HG02763 (cell line): ENCODE measurements around the gene SLC44A3.

Source experiments
- ATAC-seq: cut with Tn5 transposase; IDR thresholded peaks from one replicate; pipeline ENCODE4 v1.9.1; 2021; ENCODE audit warnings: mild to moderate bottlenecking, moderate library complexity; ENCODE audit not compliant: unreplicated experiment

The SLC44A3 gene

DNA sequence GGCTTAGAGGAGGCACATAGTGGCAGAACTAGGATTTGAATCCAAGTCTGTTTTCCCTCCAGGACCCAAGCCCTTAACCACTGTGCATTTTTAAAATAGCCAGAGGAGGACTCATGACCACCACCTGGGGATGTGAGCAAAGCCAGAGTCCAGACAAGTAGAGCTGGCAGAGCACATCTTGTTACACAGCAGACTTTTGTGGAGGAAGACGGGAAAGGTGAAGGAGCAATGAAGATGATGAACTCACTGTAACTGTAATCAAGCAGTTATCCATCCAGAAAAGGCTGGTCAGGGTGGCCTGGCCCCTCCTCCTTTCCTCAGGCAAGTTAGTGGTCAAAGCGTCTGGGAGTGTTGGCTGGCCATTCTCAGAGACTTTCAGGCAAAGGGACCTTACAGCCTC is 50.9 kb downstream of the SLC44A3 start:
- no peak for ATAC-seq

- ATAC-seq, result no peak
Observed at GRCh38 chr1:94872771-94873495, 52.8 kb downstream of the SLC44A3 start.

DNA sequence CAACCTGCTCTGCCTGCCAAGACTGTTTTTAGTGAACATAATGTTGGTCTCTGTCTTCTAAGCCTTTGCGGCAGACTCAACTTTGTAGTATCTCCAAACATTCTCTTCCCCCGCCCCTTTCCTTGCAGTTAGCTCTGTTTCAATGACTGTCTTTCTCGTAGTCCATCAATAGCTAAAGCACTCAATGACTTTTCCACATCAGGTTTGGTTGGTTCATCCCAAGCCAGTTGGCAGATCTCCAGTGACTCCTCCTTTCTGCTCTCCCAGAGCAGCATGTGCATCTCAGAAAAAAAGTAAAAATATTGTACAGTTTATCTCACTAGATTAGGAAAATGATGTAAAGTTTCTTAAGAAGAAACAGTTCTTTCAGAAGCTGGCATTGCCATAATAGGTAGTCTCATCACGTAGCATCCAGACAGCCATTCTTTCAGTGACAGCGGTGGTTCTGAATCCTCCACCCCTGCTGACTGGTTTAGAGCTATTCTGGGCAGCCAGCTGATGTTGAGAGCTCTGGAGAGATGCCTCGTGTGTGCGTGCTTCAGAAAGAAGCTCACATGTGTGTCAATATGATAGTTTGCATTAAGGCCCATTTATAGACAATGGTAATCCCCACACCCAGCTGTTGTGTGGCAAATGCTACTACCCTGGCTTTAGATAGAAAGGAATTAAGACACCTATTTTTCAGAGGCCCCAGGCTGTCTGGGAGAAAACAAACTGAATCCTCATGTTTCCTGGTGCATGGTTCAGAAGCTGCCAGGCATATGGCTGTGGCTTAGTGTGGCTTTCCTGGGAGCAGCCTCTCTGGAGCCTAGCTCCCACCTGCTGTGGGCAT is 53.6 kb downstream of the SLC44A3 start:
- ATAC-seq, result no peak

GRCh38 chr1:94874423-94874822 is 54.3 kb downstream of the SLC44A3 start:
- ATAC-seq, result no peak

GRCh38 chr1:94875794-94876193 is 55.6 kb downstream of the SLC44A3 start:
- ATAC-seq, result no peak

- no peak for ATAC-seq
Observed at GRCh38 chr1:94876362-94876761, 56.2 kb downstream of the SLC44A3 start.

GRCh38 chr1:94878329-94878728 is 58.2 kb downstream of the SLC44A3 start:
- no peak for ATAC-seq

GRCh38 chr1:94883691-94884090 is 63.5 kb downstream of the SLC44A3 start:
- ATAC-seq, result no peak

DNA sequence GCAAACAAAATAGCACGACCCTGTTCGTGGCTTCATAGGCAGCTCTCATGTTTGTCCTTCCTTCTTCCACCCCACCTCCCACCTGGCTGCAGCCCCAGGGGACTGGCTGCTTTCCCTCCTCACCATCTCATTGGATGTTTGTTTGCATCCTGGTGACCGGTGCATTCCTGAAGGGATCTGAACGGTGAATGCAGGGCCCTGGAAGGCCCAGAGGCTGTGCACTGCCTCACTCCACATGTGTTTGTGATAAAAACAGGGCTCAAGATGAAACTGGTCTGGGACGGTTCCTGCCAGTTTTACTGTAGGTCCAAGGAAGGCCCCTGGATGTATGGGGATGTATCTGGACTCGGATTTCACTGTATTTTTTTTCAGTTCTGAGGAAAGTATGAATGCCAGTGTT is 63.9 kb downstream of the SLC44A3 start:
- no peak for ATAC-seq

DNA sequence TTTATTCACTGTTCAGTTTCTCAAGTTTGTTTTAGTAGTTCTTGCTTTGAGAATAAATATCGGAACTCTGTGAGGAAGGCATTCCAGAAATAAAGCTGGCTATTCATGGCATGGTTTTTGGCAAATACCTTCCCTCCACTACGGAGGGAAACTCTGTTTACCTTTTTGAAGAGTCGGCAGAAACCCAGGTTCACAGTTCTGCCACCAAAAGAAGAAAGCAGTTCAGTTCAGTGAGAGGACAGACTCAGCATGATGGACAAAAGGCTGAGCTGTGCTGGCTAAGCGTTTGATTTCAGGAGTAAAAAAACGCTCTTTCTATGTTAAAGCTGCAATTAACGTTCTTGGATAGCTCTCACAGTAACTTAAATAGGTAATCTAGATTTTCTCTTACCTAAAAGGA is 64.3 kb downstream of the SLC44A3 start:
- ATAC-seq, result no peak

DNA sequence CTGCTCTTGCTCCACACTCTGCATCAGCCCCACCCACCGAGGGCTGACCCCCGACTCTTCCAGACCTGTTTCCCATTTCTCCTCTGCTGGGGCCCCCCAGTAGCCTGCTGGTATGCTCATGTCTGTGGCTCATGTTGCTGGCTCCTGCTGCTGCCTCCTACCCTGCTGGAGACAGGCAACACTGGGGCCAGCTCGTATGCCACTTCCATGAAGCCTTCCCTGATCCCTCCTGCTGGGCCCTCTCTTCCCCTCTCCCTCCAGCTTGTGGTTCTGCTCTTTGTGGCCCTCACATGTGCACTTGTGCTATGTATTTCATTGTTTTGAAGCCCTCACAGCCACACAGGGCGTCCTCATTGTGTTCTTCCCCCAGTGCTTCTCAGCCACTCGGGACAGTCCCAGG is 66.2 kb downstream of the SLC44A3 start:
- ATAC-seq, result no peak

DNA sequence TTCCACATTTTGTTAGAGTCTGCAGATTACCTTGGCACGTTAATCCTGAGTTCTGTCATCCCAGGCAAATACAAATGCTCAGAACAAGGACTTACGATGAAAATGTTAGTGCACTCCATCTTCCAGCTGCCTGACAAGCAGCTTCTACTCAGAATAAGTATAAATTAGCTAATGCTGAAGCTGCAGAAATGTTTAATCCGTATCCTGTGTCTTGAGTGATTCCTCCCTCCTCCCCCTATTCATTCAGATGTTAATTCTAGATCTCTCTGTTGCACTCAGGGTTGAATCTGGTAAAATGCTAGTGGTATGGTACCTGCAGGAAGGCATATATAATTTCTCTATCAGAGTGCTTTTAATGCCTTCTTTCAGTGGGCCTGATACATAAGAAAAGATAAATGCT is 66.9 kb downstream of the SLC44A3 start:
- no peak for ATAC-seq

- ATAC-seq, result no peak
Observed at GRCh38 chr1:94887603-94888171, 67.5 kb downstream of the SLC44A3 start.

DNA sequence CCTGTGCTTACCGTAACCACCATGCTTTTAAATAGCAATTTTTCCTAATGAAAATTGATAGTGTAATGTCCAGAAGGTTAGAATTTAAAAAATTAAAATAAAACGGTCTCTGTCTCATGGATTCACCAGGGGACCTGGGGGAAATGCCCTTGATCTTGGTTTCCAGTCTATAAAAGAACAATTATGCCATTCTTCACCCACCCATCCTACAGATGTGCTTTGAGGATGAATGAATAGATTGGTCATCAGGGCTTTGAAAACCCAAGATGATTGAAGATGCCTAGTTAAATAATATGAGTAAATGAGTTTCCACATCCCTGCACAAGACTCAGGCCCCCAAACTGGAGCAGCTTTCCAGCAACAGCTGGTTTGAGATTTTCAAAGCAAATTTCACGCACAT is 68.0 kb downstream of the SLC44A3 start:
- no peak for ATAC-seq

- ATAC-seq, result no peak
Observed at GRCh38 chr1:94892604-94893254, 72.6 kb downstream of the SLC44A3 start.

DNA sequence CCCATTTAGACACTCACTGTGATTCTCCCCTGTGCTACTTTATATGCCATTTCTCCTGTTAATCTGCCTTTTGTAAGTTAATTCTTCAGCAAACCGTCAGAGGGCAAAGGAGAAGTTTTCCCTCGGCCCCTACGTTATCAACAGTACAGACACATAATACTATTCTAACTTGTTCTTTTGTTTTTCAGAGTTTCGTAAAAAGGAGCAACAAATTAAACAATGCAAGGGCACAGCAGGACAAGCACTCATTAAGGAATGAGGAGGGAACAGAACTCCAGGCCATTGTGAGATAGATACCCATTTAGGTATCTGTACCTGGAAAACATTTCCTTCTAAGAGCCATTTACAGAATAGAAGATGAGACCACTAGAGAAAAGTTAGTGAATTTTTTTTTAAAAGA is 74.5 kb downstream of the SLC44A3 start:
- ATAC-seq, result no peak

DNA sequence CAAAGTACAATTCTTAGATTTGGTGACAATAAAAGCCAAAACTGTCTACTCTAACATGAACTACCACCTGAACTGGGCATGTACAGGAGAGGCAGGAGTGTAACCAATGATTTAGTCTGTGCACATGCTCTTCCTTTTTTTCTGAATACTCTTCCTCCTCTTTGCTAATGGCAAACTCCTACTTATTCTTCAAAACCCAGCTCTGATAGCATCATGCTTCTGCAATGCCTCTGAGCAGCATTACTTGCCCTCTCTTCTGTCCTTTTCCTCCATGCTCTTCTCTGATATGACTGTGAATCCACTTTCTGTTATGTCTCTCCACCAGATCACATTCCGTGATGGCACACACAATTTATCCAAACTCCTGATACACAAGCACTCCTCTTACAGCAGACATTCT is 75.4 kb downstream of the SLC44A3 start:
- ATAC-seq, result no peak

DNA sequence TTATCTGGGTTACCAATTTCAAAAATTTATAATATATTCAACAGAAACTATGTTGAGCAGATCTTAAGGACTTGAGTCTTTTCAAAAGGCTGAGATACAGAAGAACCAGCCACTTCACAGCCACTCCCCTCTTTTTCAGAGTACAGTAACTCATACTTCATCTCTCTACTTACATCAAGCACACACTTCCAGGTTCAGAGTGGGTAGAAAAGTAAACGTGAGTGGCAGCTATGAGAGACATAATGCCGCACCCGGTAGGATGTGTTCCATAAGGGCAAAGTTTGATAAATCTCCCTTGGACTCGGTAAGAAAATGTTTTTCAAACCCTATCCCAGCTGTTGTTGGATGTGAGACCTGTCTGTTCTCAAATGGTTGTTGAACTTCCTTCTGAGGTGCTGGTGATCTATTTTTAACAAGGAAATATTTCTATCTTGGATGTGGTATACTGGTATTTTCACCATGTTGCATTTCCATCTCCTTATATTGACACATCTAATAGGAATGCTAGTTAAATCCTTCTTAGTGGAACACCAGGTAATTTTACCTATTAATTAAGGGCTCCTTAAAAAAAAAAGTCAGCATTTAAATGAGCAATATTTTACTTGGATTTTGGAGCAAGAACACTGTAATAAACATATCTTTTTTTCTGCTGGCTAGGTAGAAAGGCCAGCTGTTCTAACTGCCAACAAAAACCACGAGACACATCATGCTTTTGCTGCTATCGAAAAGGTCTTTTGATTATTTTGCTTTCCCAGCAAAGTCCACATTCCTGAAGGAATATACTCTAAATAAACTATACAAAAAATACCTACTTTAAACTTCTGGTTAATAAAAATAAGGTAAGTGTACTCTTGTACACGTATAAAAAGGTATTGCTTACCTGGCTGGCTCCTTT is 78.6 kb downstream of the SLC44A3 start:
- ATAC-seq, result no peak

DNA sequence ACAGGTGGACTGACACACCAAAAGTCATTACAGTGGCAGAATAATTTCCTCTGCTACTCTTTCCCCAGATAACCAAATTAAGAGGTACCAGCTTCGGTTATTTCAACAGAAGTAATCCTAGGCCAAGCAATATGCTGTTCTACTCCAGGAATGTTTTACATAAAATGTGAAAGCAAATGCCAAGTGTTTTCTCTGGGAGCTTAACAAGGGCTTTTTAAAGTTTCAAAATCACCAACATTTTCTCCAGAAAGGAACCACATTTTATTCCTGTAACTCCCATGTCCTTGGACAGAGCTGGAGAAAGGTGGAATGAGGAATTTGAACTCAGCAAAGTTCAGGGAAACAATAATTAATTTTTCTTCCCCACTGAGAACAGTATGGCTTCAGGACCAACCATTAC is 79.6 kb downstream of the SLC44A3 start:
- ATAC-seq, result no peak

GRCh38 chr1:94901841-94902240 is 81.7 kb downstream of the SLC44A3 start:
- no peak for ATAC-seq
